ENCODE data around the gene TTC9. TPM values are rescaled to one million over a fixed set of nuclear protein-coding genes. Genes with fewer than 3 reads are reported as not detected.

The TTC9 gene
- total RNA-seq, 1 experiment from 2014 or later: 26.2 TPM

DNA sequence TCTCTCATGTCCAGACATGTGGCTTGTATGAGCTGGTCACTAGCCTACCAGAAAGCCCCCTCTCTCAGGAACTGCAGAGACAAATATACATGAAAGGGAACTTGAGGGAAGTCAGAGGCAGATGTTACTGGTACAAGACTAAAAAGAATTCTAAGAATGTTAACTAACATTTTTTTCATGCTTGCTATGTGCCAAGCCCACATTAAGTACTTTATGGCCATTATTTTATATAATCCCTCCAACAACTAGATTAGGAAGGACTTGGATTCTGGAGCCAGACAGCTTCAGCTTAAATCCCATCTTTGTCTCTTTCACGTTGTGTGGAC is 24.6 kb downstream of the TTC9 start:
- Mint-ChIP-seq H3K27ac (peak overlapping the region; percentile 74; the same call in 1 of the 2 replicates), H3K9me3 (no peaks in the 10 kb centered on the region), H3K36me3 (peaks cover 62% of the 10 kb centered on the region), H3K4me3 (no peak overlapping the region), H3K27me3 (ENCODE audit: low read depth) (no peaks in the 10 kb centered on the region), H3K4me1 (peaks cover 53% of the 10 kb centered on the region)
- CTCF ChIA-PET: no interaction called here
- POLR2A ChIA-PET: no interaction called here
- DNase-seq (ENCODE audit: low spot score): no peak
- TF ChIP-seq, protein P1, sequence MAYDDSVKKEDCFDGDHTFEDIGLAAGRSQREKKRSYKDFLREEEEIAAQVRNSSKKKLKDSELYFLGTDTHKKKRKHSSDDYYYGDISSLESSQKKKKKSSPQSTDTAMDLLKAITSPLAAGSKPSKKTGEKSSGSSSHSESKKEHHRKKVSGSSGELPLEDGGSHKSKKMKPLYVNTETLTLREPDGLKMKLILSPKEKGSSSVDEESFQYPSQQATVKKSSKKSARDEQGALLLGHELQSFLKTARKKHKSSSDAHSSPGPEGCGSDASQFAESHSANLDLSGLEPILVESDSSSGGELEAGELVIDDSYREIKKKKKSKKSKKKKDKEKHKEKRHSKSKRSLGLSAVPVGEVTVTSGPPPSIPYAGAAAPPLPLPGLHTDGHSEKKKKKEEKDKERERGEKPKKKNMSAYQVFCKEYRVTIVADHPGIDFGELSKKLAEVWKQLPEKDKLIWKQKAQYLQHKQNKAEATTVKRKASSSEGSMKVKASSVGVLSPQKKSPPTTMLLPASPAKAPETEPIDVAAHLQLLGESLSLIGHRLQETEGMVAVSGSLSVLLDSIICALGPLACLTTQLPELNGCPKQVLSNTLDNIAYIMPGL (CRISPR knock-in tag; IDR thresholded peaks at IDR 0.05): no peak
- TF ChIP-seq MYBL2 (CRISPR knock-in tag; IDR thresholded peaks at IDR 0.05): no peak
- ATAC-seq: no peak

DNA sequence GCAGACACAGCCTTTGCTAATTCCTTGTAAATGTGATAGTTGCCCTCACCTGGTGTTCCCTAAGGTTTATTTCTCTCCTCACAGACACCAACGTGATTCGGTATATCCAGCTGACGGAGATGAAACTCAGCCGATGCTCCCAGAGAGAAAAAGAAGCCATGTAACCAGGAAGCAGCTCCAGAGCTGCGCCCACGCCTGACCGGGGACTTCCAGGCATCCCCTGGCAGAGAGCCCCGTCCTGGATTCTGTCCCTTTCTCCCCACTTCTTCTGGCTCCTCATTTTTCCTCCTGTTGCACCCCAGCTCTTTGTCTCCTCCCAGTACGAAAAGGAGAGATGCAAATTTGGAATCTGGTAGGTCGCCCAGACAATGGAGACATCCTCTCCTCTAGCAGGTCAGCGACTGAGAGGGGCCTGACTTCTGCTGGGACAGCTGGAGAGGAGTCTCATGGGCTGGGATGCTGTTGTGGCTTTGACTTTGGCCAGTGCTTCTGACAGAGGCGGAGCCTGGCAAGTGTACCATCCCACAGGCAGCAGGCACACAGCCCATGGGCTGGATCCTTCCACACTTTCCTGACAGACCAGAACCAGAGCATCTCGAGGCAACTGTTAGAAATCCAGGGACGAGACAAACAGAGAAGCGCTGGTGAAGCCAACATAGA is 29.4 kb downstream of the TTC9 start:
- Mint-ChIP-seq H3K9me3 (no peaks in the 10 kb centered on the region), H3K36me3 (peaks cover 74% of the 10 kb centered on the region), H3K27me3 (ENCODE audit: low read depth) (no peaks in the 10 kb centered on the region), H3K4me3 (no peak overlapping the region), H3K27ac (peak overlapping the region; percentile 76), H3K4me1 (peaks cover 10% of the 10 kb centered on the region)
- ATAC-seq (no peak), DNase-seq (ENCODE audit: low spot score) (no peak)
- TF ChIP-seq SOX15 (CRISPR knock-in tag; IDR thresholded peaks at IDR 0.05) (no peak), ESRRA (CRISPR knock-in tag; IDR thresholded peaks at IDR 0.05; ENCODE audit: borderline replicate concordance) (no peak), GABPB1 (CRISPR knock-in tag; IDR thresholded peaks at IDR 0.05) (no peak), RELA (CRISPR knock-in tag; IDR thresholded peaks at IDR 0.05; ENCODE audit: borderline replicate concordance) (no peak)
- TF ChIP-seq, protein P2, sequence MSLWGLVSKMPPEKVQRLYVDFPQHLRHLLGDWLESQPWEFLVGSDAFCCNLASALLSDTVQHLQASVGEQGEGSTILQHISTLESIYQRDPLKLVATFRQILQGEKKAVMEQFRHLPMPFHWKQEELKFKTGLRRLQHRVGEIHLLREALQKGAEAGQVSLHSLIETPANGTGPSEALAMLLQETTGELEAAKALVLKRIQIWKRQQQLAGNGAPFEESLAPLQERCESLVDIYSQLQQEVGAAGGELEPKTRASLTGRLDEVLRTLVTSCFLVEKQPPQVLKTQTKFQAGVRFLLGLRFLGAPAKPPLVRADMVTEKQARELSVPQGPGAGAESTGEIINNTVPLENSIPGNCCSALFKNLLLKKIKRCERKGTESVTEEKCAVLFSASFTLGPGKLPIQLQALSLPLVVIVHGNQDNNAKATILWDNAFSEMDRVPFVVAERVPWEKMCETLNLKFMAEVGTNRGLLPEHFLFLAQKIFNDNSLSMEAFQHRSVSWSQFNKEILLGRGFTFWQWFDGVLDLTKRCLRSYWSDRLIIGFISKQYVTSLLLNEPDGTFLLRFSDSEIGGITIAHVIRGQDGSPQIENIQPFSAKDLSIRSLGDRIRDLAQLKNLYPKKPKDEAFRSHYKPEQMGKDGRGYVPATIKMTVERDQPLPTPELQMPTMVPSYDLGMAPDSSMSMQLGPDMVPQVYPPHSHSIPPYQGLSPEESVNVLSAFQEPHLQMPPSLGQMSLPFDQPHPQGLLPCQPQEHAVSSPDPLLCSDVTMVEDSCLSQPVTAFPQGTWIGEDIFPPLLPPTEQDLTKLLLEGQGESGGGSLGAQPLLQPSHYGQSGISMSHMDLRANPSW (CRISPR knock-in tag; conservative IDR thresholded peaks at IDR 0.05; ENCODE audit: low read depth): no peak
- ChIA-PET CTCF (no interaction called here), POLR2A (interaction anchor here (0.6 kb wide), 1 partner anchor 41 kb away, joined by 3 read pairs; no protein-coding TSS in a partner anchor)

DNA sequence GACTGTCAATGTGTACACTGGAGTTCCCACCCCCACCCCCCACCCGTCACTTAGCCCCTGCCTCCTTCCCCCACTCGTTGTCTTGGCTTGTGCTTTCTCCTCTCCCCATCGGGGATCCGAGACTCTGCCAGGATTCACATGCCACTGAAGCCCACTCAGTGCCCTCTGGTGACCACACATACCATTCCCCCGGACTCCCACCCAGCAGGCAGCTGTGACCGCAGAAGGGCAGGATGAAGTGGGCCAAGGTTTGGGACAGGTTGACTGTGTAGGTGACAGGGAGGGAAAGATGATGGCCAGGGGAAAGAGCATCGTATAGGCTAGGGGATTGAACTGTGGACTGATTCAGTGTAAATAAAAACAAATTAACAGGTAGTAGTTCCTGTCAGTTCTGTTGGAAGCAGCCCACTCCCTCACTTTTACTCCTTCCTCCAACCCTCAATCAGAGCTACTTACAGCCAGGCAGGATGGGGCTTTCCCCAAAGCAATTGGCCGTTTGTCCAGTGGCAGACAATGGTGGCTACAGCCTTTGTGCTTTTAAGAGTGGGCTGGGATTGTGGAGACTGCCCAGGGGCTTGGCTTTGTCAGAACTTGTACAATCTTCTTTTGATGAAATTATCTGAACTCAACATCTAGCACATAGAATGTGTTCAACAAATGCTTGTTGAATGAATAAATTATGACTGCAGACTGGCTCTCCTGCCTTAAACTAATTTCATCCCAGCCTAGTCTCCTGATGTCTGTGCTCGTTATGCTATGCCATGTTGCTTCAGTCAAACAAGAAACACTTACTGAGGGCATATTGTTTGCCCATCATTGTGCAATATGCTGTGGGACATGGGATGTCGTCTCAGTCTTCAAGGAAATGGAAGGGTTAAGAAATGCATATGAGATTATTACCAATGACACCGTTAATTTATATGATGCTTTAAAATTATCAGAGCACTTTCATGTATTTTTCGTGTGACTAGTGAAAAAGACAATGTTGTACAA is 30.2 kb downstream of the TTC9 start:
- ATAC-seq (no peak), DNase-seq (ENCODE audit: low spot score) (no peak)
- ChIA-PET CTCF (no interaction called here), POLR2A (interaction anchor here (0.6 kb wide), 1 partner anchor 42 kb away, joined by 3 read pairs; no protein-coding TSS in a partner anchor)
- Mint-ChIP-seq H3K9me3 (no peaks in the 10 kb centered on the region), H3K36me3 (peaks cover 66% of the 10 kb centered on the region), H3K4me3 (no peak overlapping the region), H3K27me3 (ENCODE audit: low read depth) (no peaks in the 10 kb centered on the region), H3K4me1 (peaks cover 4% of the 10 kb centered on the region), H3K27ac (no peak overlapping the region)
- TF ChIP-seq SP1 (CRISPR knock-in tag; conservative IDR thresholded peaks at IDR 0.05) (no peak), SMAD4 (CRISPR knock-in tag; IDR thresholded peaks at IDR 0.05) (no peak), NR1H2 (CRISPR knock-in tag; IDR thresholded peaks at IDR 0.05) (no peak), ESRRA (CRISPR knock-in tag; IDR thresholded peaks at IDR 0.05; ENCODE audit: borderline replicate concordance) (no peak), TCF7 (CRISPR knock-in tag; IDR thresholded peaks at IDR 0.05; ENCODE audit: low read depth) (no peak)
- TF ChIP-seq, protein P3, sequence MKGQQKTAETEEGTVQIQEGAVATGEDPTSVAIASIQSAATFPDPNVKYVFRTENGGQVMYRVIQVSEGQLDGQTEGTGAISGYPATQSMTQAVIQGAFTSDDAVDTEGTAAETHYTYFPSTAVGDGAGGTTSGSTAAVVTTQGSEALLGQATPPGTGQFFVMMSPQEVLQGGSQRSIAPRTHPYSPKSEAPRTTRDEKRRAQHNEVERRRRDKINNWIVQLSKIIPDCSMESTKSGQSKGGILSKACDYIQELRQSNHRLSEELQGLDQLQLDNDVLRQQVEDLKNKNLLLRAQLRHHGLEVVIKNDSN (CRISPR knock-in tag; IDR thresholded peaks at IDR 0.05): no peak
- TF ChIP-seq, protein P4, sequence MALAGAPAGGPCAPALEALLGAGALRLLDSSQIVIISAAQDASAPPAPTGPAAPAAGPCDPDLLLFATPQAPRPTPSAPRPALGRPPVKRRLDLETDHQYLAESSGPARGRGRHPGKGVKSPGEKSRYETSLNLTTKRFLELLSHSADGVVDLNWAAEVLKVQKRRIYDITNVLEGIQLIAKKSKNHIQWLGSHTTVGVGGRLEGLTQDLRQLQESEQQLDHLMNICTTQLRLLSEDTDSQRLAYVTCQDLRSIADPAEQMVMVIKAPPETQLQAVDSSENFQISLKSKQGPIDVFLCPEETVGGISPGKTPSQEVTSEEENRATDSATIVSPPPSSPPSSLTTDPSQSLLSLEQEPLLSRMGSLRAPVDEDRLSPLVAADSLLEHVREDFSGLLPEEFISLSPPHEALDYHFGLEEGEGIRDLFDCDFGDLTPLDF (CRISPR knock-in tag; IDR thresholded peaks at IDR 0.05): no peak
- TF ChIP-seq, protein P5, sequence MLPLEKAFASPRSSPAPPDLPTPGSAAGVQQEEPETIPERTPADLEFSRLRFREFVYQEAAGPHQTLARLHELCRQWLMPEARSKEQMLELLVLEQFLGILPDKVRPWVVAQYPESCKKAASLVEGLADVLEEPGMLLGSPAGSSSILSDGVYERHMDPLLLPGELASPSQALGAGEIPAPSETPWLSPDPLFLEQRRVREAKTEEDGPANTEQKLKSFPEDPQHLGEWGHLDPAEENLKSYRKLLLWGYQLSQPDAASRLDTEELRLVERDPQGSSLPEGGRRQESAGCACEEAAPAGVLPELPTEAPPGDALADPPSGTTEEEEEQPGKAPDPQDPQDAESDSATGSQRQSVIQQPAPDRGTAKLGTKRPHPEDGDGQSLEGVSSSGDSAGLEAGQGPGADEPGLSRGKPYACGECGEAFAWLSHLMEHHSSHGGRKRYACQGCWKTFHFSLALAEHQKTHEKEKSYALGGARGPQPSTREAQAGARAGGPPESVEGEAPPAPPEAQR (CRISPR knock-in tag; IDR thresholded peaks at IDR 0.05): no peak
- TF ChIP-seq, protein P6, sequence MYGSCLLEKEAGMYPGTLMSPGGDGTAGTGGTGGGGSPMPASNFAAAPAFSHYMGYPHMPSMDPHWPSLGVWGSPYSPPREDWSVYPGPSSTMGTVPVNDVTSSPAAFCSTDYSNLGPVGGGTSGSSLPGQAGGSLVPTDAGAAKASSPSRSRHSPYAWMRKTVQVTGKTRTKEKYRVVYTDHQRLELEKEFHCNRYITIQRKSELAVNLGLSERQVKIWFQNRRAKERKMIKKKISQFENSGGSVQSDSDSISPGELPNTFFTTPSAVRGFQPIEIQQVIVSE (CRISPR knock-in tag; IDR thresholded peaks at IDR 0.05; ENCODE audit: borderline replicate concordance): no peak
- TF ChIP-seq, protein P7, sequence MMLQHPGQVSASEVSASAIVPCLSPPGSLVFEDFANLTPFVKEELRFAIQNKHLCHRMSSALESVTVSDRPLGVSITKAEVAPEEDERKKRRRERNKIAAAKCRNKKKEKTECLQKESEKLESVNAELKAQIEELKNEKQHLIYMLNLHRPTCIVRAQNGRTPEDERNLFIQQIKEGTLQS (CRISPR knock-in tag; conservative IDR thresholded peaks at IDR 0.05): no peak
- TF ChIP-seq, protein P8, sequence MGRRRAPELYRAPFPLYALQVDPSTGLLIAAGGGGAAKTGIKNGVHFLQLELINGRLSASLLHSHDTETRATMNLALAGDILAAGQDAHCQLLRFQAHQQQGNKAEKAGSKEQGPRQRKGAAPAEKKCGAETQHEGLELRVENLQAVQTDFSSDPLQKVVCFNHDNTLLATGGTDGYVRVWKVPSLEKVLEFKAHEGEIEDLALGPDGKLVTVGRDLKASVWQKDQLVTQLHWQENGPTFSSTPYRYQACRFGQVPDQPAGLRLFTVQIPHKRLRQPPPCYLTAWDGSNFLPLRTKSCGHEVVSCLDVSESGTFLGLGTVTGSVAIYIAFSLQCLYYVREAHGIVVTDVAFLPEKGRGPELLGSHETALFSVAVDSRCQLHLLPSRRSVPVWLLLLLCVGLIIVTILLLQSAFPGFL (CRISPR knock-in tag; IDR thresholded peaks at IDR 0.05; ENCODE audit: borderline replicate concordance): no peak
- TF ChIP-seq, protein P9, sequence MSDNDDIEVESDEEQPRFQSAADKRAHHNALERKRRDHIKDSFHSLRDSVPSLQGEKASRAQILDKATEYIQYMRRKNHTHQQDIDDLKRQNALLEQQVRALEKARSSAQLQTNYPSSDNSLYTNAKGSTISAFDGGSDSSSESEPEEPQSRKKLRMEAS (CRISPR knock-in tag; IDR thresholded peaks at IDR 0.05): no peak

Measured in WTC11 (cell line).